H1 (cell line): ENCODE measurements around the gene ANKFY1. TPM values are rescaled to one million over a fixed set of nuclear protein-coding genes. Genes with fewer than 3 reads are reported as not detected.
"Not testable (repeated sequence)": the region's sequence is repeated elsewhere in the genome, so short reads cannot be mapped to it uniquely, and the experiment has no call there.

Source experiments
- CTCF ChIA-PET: fragments of 300-600 bp; sonication (Branson Sonifier 250); formaldehyde crosslinking; loops from one replicate; lab custom pipeline; 2021; ENCODE audit not compliant: partially characterized antibody; lab: Charles Lee
- POLR2A ChIA-PET: fragments of 300-600 bp; sonication (Branson Sonifier 250); formaldehyde crosslinking; loops from one replicate; lab custom pipeline; 2021; ENCODE audit warnings: inconsistent platforms; ENCODE audit not compliant: partially characterized antibody; lab: Charles Lee
- DNase-seq, 2 experiments: peaks; one replicate each; pipeline versions ENCODE4 v3.0.0 to v3.0.0-alpha.2; 2010 to 2022; ENCODE audit warnings: low spot score in 2 of 2, low read depth in 1 of 2, mixed read lengths in 1 of 2
- FAIRE-seq: peaks from 2 replicates; lab custom pipeline; 2011; peaks lifted over from hg19 to GRCh38; lab: Jason Lieb, UNC
- H2AFZ ChIP-seq: 2 replicates; pipeline ENCODE4 v1.8.1; 2012; ENCODE audit warnings: low read length, inconsistent platforms
- H2AK5ac ChIP-seq: 2 replicates; pipeline ENCODE4 v1.6.1; 2013; ENCODE audit warnings: low read depth, low read length
- H2BK120ac ChIP-seq: replicated peaks from 2 replicates; pipeline ENCODE3; 2013; ENCODE audit warnings: low read depth, low read length, inconsistent platforms
- H2BK12ac ChIP-seq: 2 replicates; pipeline ENCODE4 v1.6.1; 2013; ENCODE audit warnings: low read depth, low read length
- H2BK15ac ChIP-seq: 2 replicates; pipeline ENCODE4 v1.6.1; 2013; ENCODE audit warnings: low read length
- H2BK20ac ChIP-seq: 2 replicates; pipeline ENCODE4 v1.6.1; 2013; ENCODE audit warnings: low read length
- H2BK5ac ChIP-seq: 2 replicates; pipeline ENCODE4 v1.6.1; 2013; ENCODE audit warnings: low read depth, low read length
- H3K14ac ChIP-seq: 2 replicates; pipeline ENCODE4 v1.6.1; 2013; ENCODE audit warnings: inconsistent platforms; ENCODE audit not compliant: insufficient read length
- H3K18ac ChIP-seq: 2 replicates; pipeline ENCODE4 v1.6.1; 2013; ENCODE audit warnings: low read length; ENCODE audit errors: extremely low read depth
- H3K23ac ChIP-seq: 2 replicates; pipeline ENCODE4 v1.6.1; 2013; ENCODE audit warnings: inconsistent platforms; ENCODE audit not compliant: insufficient read length
- H3K23me2 ChIP-seq: 2 replicates; pipeline ENCODE4 v1.6.1; 2013; ENCODE audit warnings: low read depth, low read length
- H3K27ac ChIP-seq: 2 replicates; pipeline ENCODE4 v1.6.1; 2011; ENCODE audit warnings: low read depth, low read length, inconsistent platforms
- H3K27me3 ChIP-seq, 4 experiments: replicated peaks in 1 of 4; 1 replicate in 1 of 4; 2 replicates in 3 of 4; pipeline versions ENCODE4 v1.6.1 to v1.8.1; 2011 to 2013; ENCODE audit warnings: low read length in 3 of 4, mild to moderate bottlenecking in 3 of 4, inconsistent platforms in 2 of 4, mixed read lengths in 2 of 4, moderate library complexity in 1 of 4; ENCODE audit not compliant: control insufficient read depth in 3 of 4, insufficient read depth in 3 of 4; ENCODE audit errors: extremely low read depth in 1 of 4
- H3K36me3 ChIP-seq, 4 experiments: 2 replicates each; pipeline versions ENCODE4 v1.6.1 to v1.8.1; 2011 to 2013; ENCODE audit warnings: mild to moderate bottlenecking in 4 of 4, low read length in 3 of 4, moderate library complexity in 2 of 4, control low read depth in 1 of 4, inconsistent platforms in 1 of 4; ENCODE audit not compliant: insufficient read depth in 4 of 4, control insufficient read depth in 2 of 4
- H3K4ac ChIP-seq: replicated peaks from 2 replicates; pipeline ENCODE3; 2013; ENCODE audit warnings: low read length, low read depth, mixed read lengths, inconsistent platforms; ENCODE audit not compliant: insufficient read length
- H3K4me1 ChIP-seq, 4 experiments: replicated peaks in 1 of 4; 1 replicate in 1 of 4; 2 replicates in 3 of 4; pipeline versions ENCODE4 v1.6.1 to v1.8.1; 2011 to 2013; ENCODE audit warnings: low read length in 3 of 4, inconsistent platforms in 2 of 4, mixed read lengths in 1 of 4; ENCODE audit not compliant: insufficient read depth in 4 of 4, control insufficient read depth in 3 of 4
- H3K4me2 ChIP-seq, 2 experiments: 2 replicates each; pipeline versions ENCODE4 v1.6.1 to v1.8.1; 2011 to 2013; ENCODE audit warnings: low read depth in 2 of 2, low read length in 2 of 2, control low read depth in 1 of 2, inconsistent platforms in 1 of 2, mild to moderate bottlenecking in 1 of 2; ENCODE audit not compliant: insufficient read depth in 1 of 2
- H3K4me3 ChIP-seq, 4 experiments: fragments of 200-600, 300-600 bp in 1 of 4; sonication (generic), shearing (Covaris generic), sonication (Bioruptor Twin) in 1 of 4; 2 replicates each; pipeline versions ENCODE4 v1.5.1 to v1.8.1; 2011 to 2016; ENCODE audit warnings: low read length in 4 of 4, low read depth in 3 of 4, control low read depth in 2 of 4, inconsistent platforms in 2 of 4, mild to moderate bottlenecking in 2 of 4, mixed read lengths in 1 of 4, moderate library complexity in 1 of 4; ENCODE audit not compliant: insufficient read depth in 2 of 4; ENCODE audit errors: extremely low read depth in 1 of 4
- H3K56ac ChIP-seq: replicated peaks from 2 replicates; pipeline ENCODE3; 2013; ENCODE audit warnings: low read depth, mild to moderate bottlenecking, mixed read lengths, low read length, inconsistent platforms; ENCODE audit not compliant: insufficient read length
- H3K79me1 ChIP-seq: 2 replicates; pipeline ENCODE4 v1.6.1; 2013; ENCODE audit warnings: low read depth, low read length, control low read depth
- H3K79me2 ChIP-seq, 2 experiments: 2 replicates each; pipeline versions ENCODE4 v1.6.1 to v1.8.1; 2012 to 2013; ENCODE audit warnings: low read length in 2 of 2, mild to moderate bottlenecking in 2 of 2, inconsistent platforms in 1 of 2; ENCODE audit not compliant: insufficient read depth in 2 of 2, control insufficient read depth in 1 of 2
- H3K9ac ChIP-seq, 4 experiments: replicated peaks in 1 of 4; 1 replicate in 1 of 4; 2 replicates in 3 of 4; pipeline versions ENCODE4 v1.6.1 to v1.8.1; 2011 to 2013; ENCODE audit warnings: low read depth in 3 of 4, low read length in 3 of 4, control low read depth in 2 of 4, mild to moderate bottlenecking in 2 of 4, moderate library complexity in 2 of 4, inconsistent platforms in 1 of 4; ENCODE audit errors: extremely low read depth in 1 of 4
- H3K9me3 ChIP-seq, 2 experiments: 2 replicates each; pipeline versions ENCODE4 v1.6.1 to v1.8.1; 2012 to 2013; ENCODE audit warnings: mild to moderate bottlenecking in 2 of 2, moderate library complexity in 2 of 2, control low read depth in 1 of 2, inconsistent platforms in 1 of 2, low read depth in 1 of 2, low read length in 1 of 2, mixed read lengths in 1 of 2; ENCODE audit not compliant: insufficient read depth in 2 of 2
- H4K20me1 ChIP-seq, 2 experiments: replicated peaks in 1 of 2; 2 replicates each; pipeline versions ENCODE3 to v1.8.1; 2011 to 2013; ENCODE audit warnings: inconsistent platforms in 2 of 2, low read length in 2 of 2, mild to moderate bottlenecking in 1 of 2; ENCODE audit not compliant: insufficient read depth in 2 of 2, control insufficient read depth in 1 of 2
- H4K5ac ChIP-seq: 2 replicates; pipeline ENCODE4 v1.6.1; 2013; ENCODE audit warnings: low read length, low read depth, mixed read lengths, inconsistent platforms; ENCODE audit not compliant: insufficient read length
- H4K8ac ChIP-seq: 2 replicates; pipeline ENCODE4 v1.8.0; 2013; ENCODE audit warnings: mild to moderate bottlenecking, moderate library complexity, low read length, inconsistent platforms; ENCODE audit not compliant: insufficient read depth; ENCODE audit errors: extremely low read depth
- H4K91ac ChIP-seq: replicated peaks from 2 replicates; pipeline ENCODE3; 2013; ENCODE audit warnings: low read length, mixed read lengths, inconsistent platforms; ENCODE audit not compliant: insufficient read length
- WGBS, 2 experiments: shearing (Covaris generic) in 1 of 2; methylation state at CpG; one replicate each; pipeline versions ENCODE4 v1.1.6 to v1.1.7; 2013 to 2015; ENCODE audit warnings: low lambda C conversion rate in 2 of 2, mixed read lengths in 2 of 2, inconsistent platforms in 1 of 2, low coverage in 1 of 2, missing lambda C conversion rate in 1 of 2; ENCODE audit not compliant: insufficient replicate concordance in 2 of 2, insufficient coverage in 1 of 2, insufficient read length in 1 of 2; ENCODE audit errors: extremely low coverage in 1 of 2, missing lambda C conversion rate in 1 of 2; 5-methylcytosine and 5-hydroxymethylcytosine counted together
- polyA plus RNA-seq, 7 experiments: library from polyadenylated mRNA; depleted of rRNA in 3 of 7; stranded (reverse) in 5 of 7; unstranded in 2 of 7; fragments of >200 nt in 5 of 7; fragments of 200-250 nt in 2 of 7; gene quantifications; 1 replicate in 5 of 7; 2 replicates in 1 of 7; 4 replicates in 1 of 7; pipeline versions ENCODE4 v1.2.1 to v1.2.3, GENCODE V29; 2011 to 2013; ENCODE audit warnings: missing spikeins in 2 of 7, mixed read lengths in 2 of 7
- total RNA-seq: library from RNA; stranded (reverse); fragmentation: NEBNext Ultra II Directional; extraction: Animal tissue kit (Norgen Biotek cat#: 25700); gene quantifications from 2 replicates; pipeline ENCODE4 v1.2.1, GENCODE V29; 2021

ANKFY1 gene
- total and polyA plus RNA-seq, 2 of the 8 experiments (the other 6 are each of a cell fraction or from before 2014, with no cell fraction given), result 28.3 to 45.3 TPM

- H3K23me2 ChIP-seq, FAIRE-seq, H3K4ac ChIP-seq, H2BK15ac ChIP-seq, H4K20me1 ChIP-seq, H3K4me2 ChIP-seq, H3K27me3 ChIP-seq, H4K91ac ChIP-seq, H2BK5ac ChIP-seq, H3K79me1 ChIP-seq, H3K9ac ChIP-seq, H2AFZ ChIP-seq, H2AK5ac ChIP-seq, H3K23ac ChIP-seq, H4K8ac ChIP-seq, H3K4me3 ChIP-seq, H2BK20ac ChIP-seq, H3K14ac ChIP-seq, H3K4me1 ChIP-seq, H3K79me2 ChIP-seq, H2BK120ac ChIP-seq, CTCF ChIA-PET, H3K18ac ChIP-seq, H2BK12ac ChIP-seq, POLR2A ChIA-PET, H3K56ac ChIP-seq, DNase-seq, H3K9me3 ChIP-seq, H3K27ac ChIP-seq, H4K5ac ChIP-seq: not testable (repeated sequence)
- WGBS, 2 experiments, result 99% methylated on average over 7 of the region's 7 CpGs; no CpG with 5 or more reads in 1 of the 2 experiments
- H3K36me3 ChIP-seq, result peaks cover 14 to 56% (median 35%) of the 10 kb centered on the region in 4 experiments
These were observed 73.0 kb downstream of the ANKFY1 start for GRCh38 chr17:4190791-4191190.
